Lower leg skin (tissue), 4 donors: ENCODE results near the gene NEAT1. TPM values are rescaled to one million over a fixed set of nuclear protein-coding genes. Genes with fewer than 3 reads are reported as not detected.

Experiments
- DNase-seq, 2 donors: peaks; one replicate each; pipeline ENCODE4 v3.0.0-alpha.2; 2019; ENCODE audit warnings: low spot score in 2 of 2
- H3K4me3 ChIP-seq: fragments of 200-600 bp; sonication (generic); 2 replicates; pipeline ENCODE4 v1.5.1; 2017; ENCODE audit warnings: mild to moderate bottlenecking, low read depth; ENCODE audit not compliant: poor library complexity, severe bottlenecking
- CTCF ChIP-seq, 3 donors: fragments of 450-650 bp; IDR thresholded peaks; one replicate each; pipeline ENCODE4 v1.5.1; 2016; ENCODE audit warnings: antibody characterized with exemption in 3 of 3, mild to moderate bottlenecking in 3 of 3, moderate library complexity in 2 of 3
- POLR2A ChIP-seq, 2 donors: fragments of 450-650 bp; IDR thresholded peaks; one replicate each; pipeline ENCODE4 v1.6.1; 2016 to 2017; ENCODE audit warnings: antibody characterized with exemption in 2 of 2, mild to moderate bottlenecking in 1 of 2, moderate library complexity in 1 of 2
- WGBS, 2 donors: methylation state at CpG; one replicate each; pipeline ENCODE4 v1.1.5; 2018; 5-methylcytosine and 5-hydroxymethylcytosine counted together
- intact Hi-C: fragments of 100-400 bp; cut with DNase I; formaldehyde crosslinking; loops from one replicate; pipeline ENCODE4 v1.15.0; 2023; ENCODE audit warnings: low total_unique reads
- total RNA-seq, 4 donors: library from RNA; depleted of rRNA; stranded (reverse); fragments of >200 nt; gene quantifications; one replicate each; pipeline ENCODE4 v1.1.0, GENCODE V29; 2016

The NEAT1 gene
- total RNA-seq, 4 donors from 2014 or later: 147 to 645 (median 301) TPM

- WGBS, 2 donors: 84 to 95% methylated on average over 8 of the region's 8 CpGs
- intact Hi-C loops: no loop called here
- DNase-seq: no peak
- H3K4me3 ChIP-seq: no peak overlapping the region
- no peak for TF ChIP-seq POLR2A (IDR thresholded peaks at IDR 0.05)
- no peak for TF ChIP-seq CTCF (IDR thresholded peaks at IDR 0.05)
Measured at GRCh38 chr11:65377777-65378176, 44.8 kb upstream of the NEAT1 start.

- TF ChIP-seq CTCF (IDR thresholded peaks at IDR 0.05) (no peak), POLR2A (IDR thresholded peaks at IDR 0.05) (no peak)
- no peak overlapping the region for H3K4me3 ChIP-seq
- DNase-seq: no peak
- intact Hi-C loops: no loop called here
- 82 to 86% methylated on average over 16 to 19 of the region's 19 CpGs for WGBS, 2 donors
Measured at GRCh38 chr11:65378208-65378927, 44.2 kb upstream of the NEAT1 start.

GRCh38 chr11:65378928-65379638, 43.5 kb upstream of the NEAT1 start:
- no peak for DNase-seq
- H3K4me3 ChIP-seq: no peak overlapping the region
- intact Hi-C loops: no loop called here
- TF ChIP-seq CTCF (IDR thresholded peaks at IDR 0.05): no peak
- TF ChIP-seq POLR2A (IDR thresholded peaks at IDR 0.05): no peak
- 93 to 95% methylated on average over 12 of the region's 14 CpGs for WGBS, 2 donors

- TF ChIP-seq POLR2A (IDR thresholded peaks at IDR 0.05): no peak
- TF ChIP-seq CTCF (IDR thresholded peaks at IDR 0.05): no peak
- intact Hi-C loops: no loop called here
- WGBS, 2 donors: 86 to 89% methylated on average over 12 to 13 of the region's 13 CpGs
- DNase-seq: no peak
- no peak overlapping the region for H3K4me3 ChIP-seq
Measured at GRCh38 chr11:65379698-65380459, 42.7 kb upstream of the NEAT1 start.

- no peak for DNase-seq
- TF ChIP-seq POLR2A (IDR thresholded peaks at IDR 0.05) (no peak), CTCF (IDR thresholded peaks at IDR 0.05) (no peak)
- H3K4me3 ChIP-seq: no peak overlapping the region
- intact Hi-C loops: no loop called here
- 76 to 84% methylated on average over 14 to 16 of the region's 16 CpGs for WGBS, 2 donors
Measured at GRCh38 chr11:65380460-65381119, 42.0 kb upstream of the NEAT1 start.
